Suprapubic skin (tissue), 4 donors: ENCODE data around the gene TTC13.

Source experiments
- EP300 ChIP-seq: sonication (generic); formaldehyde crosslinking; IDR thresholded peaks from one replicate; pipeline ENCODE4 v1.6.1; 2017; ENCODE audit warnings: antibody characterized with exemption
- POLR2A ChIP-seq, 2 donors: fragments of 450-650 bp; IDR thresholded peaks; one replicate each; pipeline ENCODE4 v1.6.1; 2017; ENCODE audit warnings: antibody characterized with exemption in 2 of 2, mild to moderate bottlenecking in 2 of 2, moderate library complexity in 2 of 2
- POLR2AphosphoS5 ChIP-seq, 3 donors: sonication (generic); formaldehyde crosslinking; IDR thresholded peaks; one replicate each; pipeline ENCODE4 v1.6.1; 2017; ENCODE audit warnings: antibody characterized with exemption in 3 of 3
- TF ChIP-seq, protein P1 (sequence below), 2 donors: fragments of 200-600 bp in 1 of 2; fragments of 450-650 bp in 1 of 2; sonication (generic) in 1 of 2; IDR thresholded peaks; one replicate each; pipeline ENCODE4 v1.5.1; 2016 to 2019; ENCODE audit warnings: antibody characterized with exemption in 2 of 2, mild to moderate bottlenecking in 1 of 2, moderate library complexity in 1 of 2

DNA sequence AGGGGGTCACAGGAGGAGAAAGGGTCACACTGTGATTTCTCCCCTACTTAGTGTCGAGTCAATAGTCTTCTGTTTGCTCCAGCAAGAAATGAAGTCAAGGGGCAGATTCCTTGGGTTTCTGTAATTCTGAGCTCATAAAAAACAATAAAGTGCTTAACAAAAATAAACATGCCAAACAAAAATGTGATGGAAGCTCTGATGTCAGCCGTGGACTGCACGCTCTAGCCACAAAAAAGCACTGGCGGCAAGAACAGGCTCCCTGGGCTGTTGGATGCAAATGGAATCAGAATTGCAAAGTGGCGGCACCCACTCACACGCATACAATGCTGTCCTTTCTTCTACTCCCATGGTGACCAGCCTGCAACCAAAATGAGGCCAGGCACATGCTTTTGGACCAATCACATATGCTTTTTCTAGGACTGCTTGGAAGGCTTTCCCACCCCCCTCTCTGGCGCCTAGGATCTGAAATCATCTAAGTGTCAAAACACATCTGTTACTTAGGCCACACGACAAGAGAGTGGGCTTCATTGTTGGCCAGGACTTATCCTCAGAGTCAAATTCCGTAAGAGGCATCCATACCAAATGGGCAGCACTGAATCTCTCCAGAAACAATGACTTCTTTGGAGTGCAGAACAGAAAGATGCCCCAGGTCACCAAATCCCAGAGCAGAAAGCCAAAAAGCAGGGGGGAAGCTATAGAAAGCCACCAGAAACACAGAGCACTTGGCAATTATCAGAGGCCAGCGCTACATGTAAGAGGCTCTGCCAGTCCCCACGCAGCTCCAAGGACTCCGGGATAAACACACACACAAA, 119.5 kb downstream of the TTC13 start:
- TF ChIP-seq, protein P1, sequence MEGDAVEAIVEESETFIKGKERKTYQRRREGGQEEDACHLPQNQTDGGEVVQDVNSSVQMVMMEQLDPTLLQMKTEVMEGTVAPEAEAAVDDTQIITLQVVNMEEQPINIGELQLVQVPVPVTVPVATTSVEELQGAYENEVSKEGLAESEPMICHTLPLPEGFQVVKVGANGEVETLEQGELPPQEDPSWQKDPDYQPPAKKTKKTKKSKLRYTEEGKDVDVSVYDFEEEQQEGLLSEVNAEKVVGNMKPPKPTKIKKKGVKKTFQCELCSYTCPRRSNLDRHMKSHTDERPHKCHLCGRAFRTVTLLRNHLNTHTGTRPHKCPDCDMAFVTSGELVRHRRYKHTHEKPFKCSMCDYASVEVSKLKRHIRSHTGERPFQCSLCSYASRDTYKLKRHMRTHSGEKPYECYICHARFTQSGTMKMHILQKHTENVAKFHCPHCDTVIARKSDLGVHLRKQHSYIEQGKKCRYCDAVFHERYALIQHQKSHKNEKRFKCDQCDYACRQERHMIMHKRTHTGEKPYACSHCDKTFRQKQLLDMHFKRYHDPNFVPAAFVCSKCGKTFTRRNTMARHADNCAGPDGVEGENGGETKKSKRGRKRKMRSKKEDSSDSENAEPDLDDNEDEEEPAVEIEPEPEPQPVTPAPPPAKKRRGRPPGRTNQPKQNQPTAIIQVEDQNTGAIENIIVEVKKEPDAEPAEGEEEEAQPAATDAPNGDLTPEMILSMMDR (IDR thresholded peaks at IDR 0.05) = no peak
- TF ChIP-seq POLR2AphosphoS5 (IDR thresholded peaks at IDR 0.05) (peak in 1 of 3 donors; percentile 9), POLR2A (IDR thresholded peaks at IDR 0.05) (no peak), EP300 (no peak)
